HepG2 (cell line): Measurements from ENCODE around the gene CRABP1. TPM values are rescaled to one million over a fixed set of nuclear protein-coding genes. Genes with fewer than 3 reads are reported as not detected.
A peak's percentile ranks its signal among the peaks of the same experiment; 100 is the strongest.

Source experiments
- ARNT2 ChIP-seq: sonication (generic); formaldehyde crosslinking; IDR thresholded peaks from 2 replicates; pipeline ENCODE4 v1.8.0; 2022; ENCODE audit warnings: mild to moderate bottlenecking, low read depth, missing genetic modification reagents, moderate library complexity
- ASH2L ChIP-seq: fragments of 300-600, 200-600 bp; sonication (generic); IDR thresholded peaks from 2 replicates; pipeline ENCODE4 v1.7.0; 2017; ENCODE audit warnings: low read depth, mild to moderate bottlenecking, moderate library complexity, mixed read lengths, low read length; ENCODE audit not compliant: insufficient read length
- CBFB ChIP-seq: sonication (generic); formaldehyde crosslinking; IDR thresholded peaks from 2 replicates; pipeline ENCODE4 v1.4.0; 2020; ENCODE audit warnings: missing genetic modification reagents
- FOXP4 ChIP-seq: sonication (generic); formaldehyde crosslinking; IDR thresholded peaks from 2 replicates; pipeline ENCODE4 v1.4.0; 2020; ENCODE audit warnings: missing genetic modification reagents
- GABPB1 ChIP-seq: IDR thresholded peaks from 2 replicates; pipeline ENCODE4 v1.6.1; 2016; ENCODE audit warnings: mild to moderate bottlenecking, missing genetic modification reagents, moderate library complexity, missing compliant biosample characterization
- HNF1B ChIP-seq: sonication (generic); formaldehyde crosslinking; IDR thresholded peaks from 2 replicates; pipeline ENCODE4 v1.5.1; 2020; ENCODE audit warnings: mild to moderate bottlenecking, moderate library complexity, missing genetic modification reagents
- JDP2 ChIP-seq: sonication (generic); formaldehyde crosslinking; IDR thresholded peaks from 2 replicates; pipeline ENCODE4 v1.8.1; 2022; ENCODE audit warnings: missing genetic modification reagents, borderline replicate concordance
- KDM6A ChIP-seq: IDR thresholded peaks from 2 replicates; pipeline ENCODE4 v1.6.1; 2016; ENCODE audit warnings: low read depth
- LCORL ChIP-seq, 2 experiments: fragments of 450-650 bp in 1 of 2; sonication (generic) in 1 of 2; formaldehyde crosslinking in 1 of 2; IDR thresholded peaks; 2 replicates each; pipeline versions ENCODE4 v1.5.0 to v1.6.1; 2017 to 2020; ENCODE audit warnings: antibody characterized with exemption in 1 of 2, missing genetic modification reagents in 1 of 2
- MAX ChIP-seq: IDR thresholded peaks from 2 replicates; pipeline ENCODE4 v1.6.1; 2012; ENCODE audit warnings: inconsistent platforms
- NONO ChIP-seq, 2 experiments: fragments of 450-650 bp in 1 of 2; sonication (generic) in 1 of 2; formaldehyde crosslinking in 1 of 2; IDR thresholded peaks in 1 of 2; conservative IDR thresholded peaks in 1 of 2; 2 replicates each; pipeline versions ENCODE4 v1.6.1 to v1.8.0; 2017 to 2022; ENCODE audit warnings: mild to moderate bottlenecking in 1 of 2, missing genetic modification reagents in 1 of 2, moderate library complexity in 1 of 2
- PITX1 ChIP-seq: sonication (generic); formaldehyde crosslinking; IDR thresholded peaks from 2 replicates; pipeline ENCODE4 v1.5.1; 2020; ENCODE audit warnings: mild to moderate bottlenecking, missing genetic modification reagents
- POGZ ChIP-seq: sonication (generic); formaldehyde crosslinking; IDR thresholded peaks from 2 replicates; pipeline ENCODE4 v1.4.0; 2020; ENCODE audit warnings: mild to moderate bottlenecking, missing genetic modification reagents
- RBM22 ChIP-seq: fragments of 200-400 bp; formaldehyde crosslinking; optimal IDR thresholded peaks from 2 replicates; pipeline ENCODE3; 2017; ENCODE audit warnings: mild to moderate bottlenecking, low read length, moderate library complexity
- REPIN1 ChIP-seq: sonication (generic); formaldehyde crosslinking; IDR thresholded peaks from 2 replicates; pipeline ENCODE4 v1.8.0; 2022; ENCODE audit warnings: missing genetic modification reagents, low read depth, mild to moderate bottlenecking, borderline replicate concordance
- SNAPC5 ChIP-seq: sonication (generic); formaldehyde crosslinking; IDR thresholded peaks from 2 replicates; pipeline ENCODE4 v1.8.1; 2023; ENCODE audit warnings: mild to moderate bottlenecking, missing genetic modification reagents, borderline replicate concordance
- ZFP62 ChIP-seq: sonication (generic); formaldehyde crosslinking; IDR thresholded peaks from 2 replicates; pipeline ENCODE4 v1.4.0; 2020; ENCODE audit warnings: missing genetic modification reagents
- ZNF121 ChIP-seq: sonication (generic); formaldehyde crosslinking; IDR thresholded peaks from 2 replicates; pipeline ENCODE4 v1.5.0; 2020; ENCODE audit warnings: mild to moderate bottlenecking, missing genetic modification reagents
- ZNF605 ChIP-seq: sonication (generic); formaldehyde crosslinking; IDR thresholded peaks from 2 replicates; pipeline ENCODE4 v1.8.0; 2022; ENCODE audit warnings: mild to moderate bottlenecking, missing genetic modification reagents
- ZNF644 ChIP-seq: IDR thresholded peaks from 2 replicates; pipeline ENCODE4 v1.6.1; 2016; ENCODE audit warnings: low read depth
- ZNF770 ChIP-seq: sonication (generic); formaldehyde crosslinking; IDR thresholded peaks from 2 replicates; pipeline ENCODE4 v1.5.0; 2020; ENCODE audit warnings: mild to moderate bottlenecking, missing genetic modification reagents
- ZNF788 ChIP-seq: sonication (generic); formaldehyde crosslinking; IDR thresholded peaks from 2 replicates; pipeline ENCODE4 v1.5.0; 2020; ENCODE audit warnings: mild to moderate bottlenecking, missing genetic modification reagents, borderline replicate concordance
- polyA plus RNA-seq, 8 experiments: library from polyadenylated mRNA; depleted of rRNA in 3 of 8; stranded (reverse) in 7 of 8; unstranded in 1 of 8; fragments of >200 nt; fragmentation: Illumina TruSeq in 4 of 8; extraction: Trizol in 4 of 8; gene quantifications; 2 replicates each; pipeline versions ENCODE4 v1.2.1 to v1.2.3, GENCODE V29; 2011 to 2016; ENCODE audit warnings: low read depth in 4 of 8, missing spikeins in 1 of 8, mixed read lengths in 1 of 8; ENCODE audit not compliant: insufficient read depth in 1 of 8
- total RNA-seq, 5 experiments: library from RNA; depleted of rRNA; stranded (reverse); fragments of >200 nt; fragmentation: Illumina TruSeq; extraction: Trizol; gene quantifications; 2 replicates each; pipeline ENCODE4 v1.2.3, GENCODE V29; 2016; ENCODE audit warnings: low read depth in 1 of 5

CRABP1 gene
- total and polyA plus RNA-seq, 2 of the 13 experiments (the other 11 are each of a cell fraction or from before 2014, with no cell fraction given) = not detected

GRCh38 chr15:78374436-78375393, 34.6 kb downstream of the CRABP1 start (continued):
- TF ChIP-seq CBFB (CRISPR knock-in tag) (no peak), ASH2L (peak; percentile 43), GABPB1 (CRISPR knock-in tag) (peak; percentile 45; the same call in 1 of the 2 replicates), ZNF121 (peak; percentile 87), ZNF644 (peak; percentile 19; the same call in 1 of the 2 replicates), SNAPC5 (CRISPR knock-in tag) (no peak), ZNF770 (CRISPR knock-in tag) (peak; percentile 83), PITX1 (peak; percentile 74; the same call in 1 of the 2 replicates), JDP2 (CRISPR knock-in tag) (no peak), LCORL (IDR thresholded peaks at IDR 0.05) (no peak), LCORL (CRISPR knock-in tag; IDR thresholded peaks at IDR 0.05) (peak; percentile 20; the same call in 1 of the 2 replicates), ZFP62 (CRISPR knock-in tag) (no peak), REPIN1 (CRISPR knock-in tag) (0 out of 2 replicates have a peak, but pooled peaks have one; percentile 16), KDM6A (peak; percentile 78), FOXP4 (peak; percentile 46), POGZ (CRISPR knock-in tag) (no peak), RBM22 (no peak), ZNF605 (0 out of 2 replicates have a peak, but pooled peaks have one; percentile 8), MAX (peak; percentile 14; the same call in 1 of the 2 replicates), NONO (IDR thresholded peaks at IDR 0.05) (no peak), NONO (CRISPR knock-in tag; conservative IDR thresholded peaks at IDR 0.05) (0 out of 2 replicates have a peak, but pooled peaks have one; percentile 41), ZNF788 (peak; percentile 45; the same call in 1 of the 2 replicates), ARNT2 (CRISPR knock-in tag) (peak; percentile 38; the same call in 1 of the 2 replicates), HNF1B (CRISPR knock-in tag) (0 out of 2 replicates have a peak, but pooled peaks have one; percentile 40)
